8988T (cell line): ENCODE measurements around the gene FOSL2.
A peak's percentile ranks its signal among the peaks of the same experiment; 100 is the strongest.

ENCODE experiments used
- DNase-seq: peaks from one replicate; pipeline ENCODE4 v3.0.0; 2011

FOSL2 gene

DNA sequence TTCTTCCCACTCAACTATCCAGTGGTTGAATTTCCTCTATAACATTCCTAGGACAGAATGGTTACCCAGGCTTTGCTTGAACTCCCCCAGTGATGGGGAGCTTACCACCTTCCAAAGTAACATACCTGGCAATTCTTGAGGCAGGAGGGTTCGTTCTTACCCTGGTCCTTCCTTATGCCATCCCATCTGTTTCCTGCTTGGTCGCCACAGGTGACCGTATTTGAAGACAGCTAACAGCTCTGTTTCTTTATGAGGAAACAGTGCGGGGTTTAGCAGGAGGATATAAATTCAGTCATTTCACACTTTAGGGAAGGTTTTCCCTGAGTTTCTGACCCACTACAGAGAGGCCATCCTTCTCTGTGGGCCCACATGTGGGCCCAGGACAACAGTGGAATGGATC lies 42.6 kb downstream of the FOSL2 start:
- no peak for DNase-seq

DNA sequence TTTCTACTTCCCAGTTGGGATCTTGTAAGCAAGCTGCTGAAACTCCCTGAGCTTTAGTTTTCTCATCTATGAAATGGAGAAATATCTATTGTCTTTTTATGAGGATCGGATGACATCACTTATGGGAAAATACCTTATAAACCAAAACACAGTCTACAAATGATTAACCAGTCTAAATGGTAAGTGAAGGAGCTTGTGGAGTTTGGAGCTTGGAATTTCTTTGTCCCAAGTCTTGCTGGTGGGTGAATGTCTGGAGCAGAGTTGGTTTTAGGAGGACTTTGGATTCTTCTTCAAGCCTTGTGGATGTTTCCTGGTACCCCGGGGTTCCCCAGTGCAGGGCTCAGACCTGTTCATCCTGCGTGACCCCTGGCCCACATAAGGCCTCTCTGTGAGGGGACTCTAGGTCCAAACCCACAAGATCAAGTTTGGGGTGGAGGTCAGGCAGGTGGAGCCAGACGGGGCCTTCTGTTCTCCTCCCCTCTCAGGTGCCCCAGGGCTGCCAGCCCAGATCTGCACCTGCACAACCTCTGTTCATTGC lies 43.2 kb downstream of the FOSL2 start:
- no peak for DNase-seq

DNA sequence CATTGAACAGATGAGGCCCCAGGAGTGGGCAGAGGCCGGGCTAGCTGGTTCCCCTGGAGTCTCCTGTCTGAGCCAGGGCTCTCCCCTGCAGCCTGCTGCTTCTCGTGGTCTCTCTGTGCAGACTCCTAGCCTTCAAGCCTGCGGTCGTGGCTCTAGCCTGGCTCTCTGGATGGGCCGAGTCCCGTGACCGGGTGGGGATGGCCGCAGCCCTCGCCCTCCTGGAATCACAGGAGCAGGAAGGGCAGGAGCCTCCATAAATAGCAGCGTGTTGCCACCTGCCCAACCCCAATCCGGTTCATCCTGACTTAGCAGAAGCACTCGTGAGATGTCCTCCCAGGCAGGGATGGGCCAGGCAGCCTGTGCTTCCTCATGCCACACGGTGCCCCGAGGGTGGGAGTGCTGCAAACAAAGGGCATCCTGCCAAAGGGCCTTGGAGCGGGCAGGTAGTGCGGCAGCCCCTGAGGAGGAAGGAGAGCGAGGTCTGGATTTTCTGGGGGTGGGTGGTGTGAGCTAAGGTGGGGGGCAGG lies 43.9 kb downstream of the FOSL2 start:
- no peak for DNase-seq

DNA sequence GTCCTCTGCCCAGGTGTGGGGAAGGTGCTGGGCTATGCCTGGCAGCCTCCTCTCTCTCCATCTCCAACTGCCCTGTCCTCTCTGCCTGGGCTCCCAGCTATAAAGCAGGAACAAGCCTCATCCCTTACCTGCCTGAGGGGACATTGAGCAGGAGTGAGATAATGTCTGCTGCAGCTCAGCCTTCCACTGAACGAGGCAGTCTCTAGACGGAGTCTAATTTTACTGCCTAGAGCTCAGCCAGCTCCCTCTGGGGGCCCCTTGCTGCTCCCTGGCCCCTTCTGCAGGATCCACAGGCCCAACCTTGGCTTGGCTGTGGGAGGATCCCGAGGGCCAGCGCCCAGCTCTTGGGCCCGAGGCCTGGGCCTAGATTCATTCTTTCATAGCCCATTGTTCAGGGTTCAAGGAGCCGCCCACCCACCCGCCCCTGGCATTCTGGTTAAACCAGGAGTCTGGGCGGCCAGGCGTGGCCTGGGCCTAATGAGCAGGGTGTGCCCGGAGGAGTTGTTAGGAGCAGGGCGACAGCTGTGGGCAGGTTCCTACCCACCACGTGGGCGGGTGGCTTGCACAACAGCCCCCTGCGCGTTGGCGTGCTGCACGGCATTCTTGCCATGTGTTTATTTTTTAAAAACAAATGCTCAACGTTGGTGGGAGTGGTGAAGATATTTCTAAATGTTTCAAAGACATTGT lies 44.6 kb downstream of the FOSL2 start:
- DNase-seq, result no peak

DNA sequence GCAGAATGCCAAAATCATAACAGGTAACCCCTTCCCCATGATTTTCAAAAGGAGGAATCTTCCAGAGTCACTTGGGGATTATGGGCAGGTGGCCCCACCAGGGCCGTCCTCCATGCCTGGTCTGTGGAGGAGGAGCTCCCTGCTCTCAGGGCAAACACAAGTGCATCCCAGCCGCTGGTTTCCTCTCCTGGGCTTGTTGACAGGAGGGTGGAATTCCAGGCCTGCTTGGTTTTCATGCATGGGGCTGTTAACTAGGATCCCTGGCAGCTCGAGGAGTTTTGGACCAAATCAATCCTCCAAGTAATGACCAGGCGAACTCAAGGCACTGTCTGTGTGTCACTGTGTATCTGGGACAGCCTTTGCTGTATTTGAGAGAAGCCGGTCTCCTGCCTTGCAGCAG lies 45.3 kb downstream of the FOSL2 start:
- no peak for DNase-seq

DNA sequence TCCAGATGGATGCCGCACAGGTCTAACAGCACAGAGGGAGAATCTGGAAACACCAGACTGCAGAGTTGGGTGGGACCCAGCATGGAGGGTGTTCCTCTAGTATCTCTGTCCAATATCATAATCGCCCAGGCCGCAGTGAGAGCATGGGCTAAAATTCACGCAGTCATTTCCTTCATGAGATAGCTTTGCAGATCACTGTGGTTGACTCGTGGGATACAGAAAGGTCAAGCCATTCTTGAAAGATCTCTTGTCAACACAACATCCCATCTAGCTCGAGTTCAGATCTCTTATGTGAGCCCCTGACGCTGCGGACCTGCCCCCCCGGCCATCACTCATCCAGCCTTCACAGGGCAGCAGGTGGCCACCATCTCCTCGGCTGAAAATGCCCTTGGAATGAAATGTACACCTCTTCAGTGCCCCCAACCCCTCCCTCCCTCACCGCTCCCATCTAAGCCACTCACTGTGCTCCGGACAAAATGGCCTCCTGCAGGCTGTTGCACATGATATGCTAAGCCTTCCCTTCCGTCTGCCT lies 45.9 kb downstream of the FOSL2 start:
- no peak for DNase-seq

DNA sequence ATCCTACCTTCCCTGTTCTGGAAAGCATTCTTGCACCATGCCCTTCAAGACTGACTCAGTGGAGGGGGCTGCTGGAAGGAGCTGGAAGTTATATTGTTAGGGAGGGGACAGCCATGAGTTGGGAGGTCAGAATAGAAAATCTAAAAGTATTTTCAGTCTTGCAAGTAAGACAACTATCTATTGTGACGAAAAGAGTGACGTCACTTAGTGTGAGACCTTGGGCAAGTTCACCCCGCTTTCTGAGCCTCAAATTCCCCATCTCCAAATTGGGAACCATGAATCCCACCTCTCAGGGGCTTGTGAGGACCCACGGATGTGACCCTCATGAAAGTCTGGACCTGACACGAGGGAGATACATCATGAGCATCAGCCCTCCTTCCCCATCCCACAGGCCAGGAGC lies 46.5 kb downstream of the FOSL2 start:
- no peak for DNase-seq

DNA sequence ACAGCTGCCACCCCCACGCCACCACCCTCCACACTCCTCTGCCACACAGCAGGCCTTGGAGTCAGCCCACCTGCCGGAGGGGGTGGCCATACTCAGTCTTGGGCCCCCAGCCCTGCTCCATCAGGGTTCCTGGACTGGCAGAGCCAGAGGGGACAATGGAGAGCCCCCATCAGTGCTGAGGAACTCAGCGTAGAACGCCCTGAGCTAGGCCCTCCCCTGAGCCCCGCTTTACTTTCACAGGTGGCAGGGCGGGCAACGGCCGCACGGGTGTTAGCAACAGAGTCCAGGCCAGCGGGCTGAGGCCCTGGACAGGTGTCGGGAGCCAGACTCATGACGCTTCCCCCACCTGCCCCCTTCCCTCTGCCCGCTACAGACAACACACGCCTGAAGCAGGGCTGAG lies 47.1 kb downstream of the FOSL2 start:
- no peak for DNase-seq

DNA sequence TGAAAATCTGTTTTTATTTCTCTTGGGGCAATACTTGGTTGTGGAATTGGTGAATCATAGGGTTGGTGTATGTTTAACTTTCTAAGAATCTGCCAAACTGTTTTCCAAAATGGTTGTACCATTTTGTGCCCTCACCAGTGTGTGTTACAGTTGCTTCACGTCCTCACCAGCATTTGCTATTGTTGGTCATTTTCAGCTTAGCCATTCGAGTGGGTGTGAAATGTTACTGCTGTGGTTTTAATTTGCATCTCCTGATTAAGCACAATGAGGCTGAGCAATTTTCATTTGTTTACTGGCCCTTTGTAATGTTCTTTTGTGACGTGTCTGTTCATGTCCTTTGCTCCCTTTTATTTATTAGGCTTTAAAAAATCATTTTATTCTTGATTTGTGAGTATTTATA lies 49.7 kb downstream of the FOSL2 start:
- DNase-seq, result no peak

DNA sequence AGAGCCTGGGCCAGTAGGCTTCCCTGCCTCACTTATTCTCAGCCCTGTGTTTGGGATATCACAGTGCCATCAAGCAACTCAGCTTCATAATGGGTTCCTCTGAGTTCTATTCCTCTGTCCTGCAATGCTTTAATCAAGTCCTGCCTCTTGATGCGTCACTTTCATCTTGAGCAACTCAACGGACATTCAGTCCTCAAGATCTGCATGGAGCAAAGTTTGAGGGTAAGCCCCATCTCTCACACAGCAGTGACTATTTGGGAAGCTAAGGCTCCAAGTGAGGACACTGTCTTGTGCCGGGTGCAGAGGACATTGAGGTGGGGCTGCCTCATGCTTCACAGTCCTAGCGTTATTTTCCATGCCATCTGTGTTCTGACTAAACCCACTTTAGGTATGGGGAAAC lies 52.3 kb downstream of the FOSL2 start:
- no peak for DNase-seq

DNA sequence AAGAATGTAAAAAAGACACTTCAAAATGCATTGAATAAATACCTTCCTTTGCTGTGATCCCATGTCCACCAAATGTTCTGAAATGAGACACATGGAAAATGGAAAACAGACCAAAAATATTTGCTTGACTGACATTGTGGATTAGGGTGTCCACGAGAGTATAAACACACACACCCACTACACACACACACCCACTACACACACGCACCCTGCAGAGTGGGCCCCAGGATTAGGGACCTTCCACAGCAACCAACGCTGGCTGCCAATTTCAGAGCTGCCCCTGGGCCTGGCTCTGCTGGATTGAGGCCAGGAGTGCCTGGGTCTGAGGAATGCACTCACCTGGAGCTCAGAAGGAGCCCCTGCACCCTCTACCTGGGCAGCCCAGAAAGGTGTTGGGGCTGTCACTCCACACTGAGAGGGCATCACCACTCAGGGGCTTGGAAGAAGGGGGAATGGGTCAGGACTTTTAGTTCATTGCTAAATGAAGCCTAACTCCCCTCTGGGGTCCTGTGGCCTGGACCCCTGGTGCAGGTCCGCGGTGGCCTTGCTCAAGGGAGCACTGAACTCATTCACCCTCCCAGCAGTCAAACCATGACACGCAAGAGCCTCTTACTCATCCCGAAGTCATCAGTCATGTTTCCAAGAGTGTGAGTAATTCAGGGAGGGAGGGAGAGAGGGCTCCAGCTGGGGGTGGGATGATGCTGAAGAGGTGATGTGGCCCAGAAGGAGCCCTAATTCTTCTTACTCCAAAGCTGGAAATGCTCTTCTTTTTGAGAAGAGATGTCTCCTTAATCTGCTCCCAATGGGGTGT lies 53.0 kb downstream of the FOSL2 start:
- peak; percentile 63 for DNase-seq

DNA sequence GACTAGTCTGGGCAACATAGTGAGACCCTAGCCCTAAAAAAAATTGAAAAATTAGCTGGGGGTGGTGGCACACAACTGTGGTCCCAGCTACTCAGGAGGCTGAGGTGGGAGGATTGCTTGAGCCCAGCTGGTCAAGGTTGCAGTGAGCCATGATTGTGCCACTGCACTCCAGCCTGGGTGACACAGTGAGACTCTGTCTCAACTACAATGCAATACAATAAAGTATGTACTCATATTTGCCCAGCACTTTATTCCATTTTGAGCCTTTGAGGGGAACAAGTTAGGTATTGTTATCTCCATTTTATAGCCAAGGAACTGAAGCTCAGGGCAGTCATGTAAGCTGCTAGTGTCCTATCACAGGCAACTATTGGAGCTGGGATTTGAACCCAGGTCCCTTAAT lies 53.9 kb downstream of the FOSL2 start:
- no peak for DNase-seq

DNA sequence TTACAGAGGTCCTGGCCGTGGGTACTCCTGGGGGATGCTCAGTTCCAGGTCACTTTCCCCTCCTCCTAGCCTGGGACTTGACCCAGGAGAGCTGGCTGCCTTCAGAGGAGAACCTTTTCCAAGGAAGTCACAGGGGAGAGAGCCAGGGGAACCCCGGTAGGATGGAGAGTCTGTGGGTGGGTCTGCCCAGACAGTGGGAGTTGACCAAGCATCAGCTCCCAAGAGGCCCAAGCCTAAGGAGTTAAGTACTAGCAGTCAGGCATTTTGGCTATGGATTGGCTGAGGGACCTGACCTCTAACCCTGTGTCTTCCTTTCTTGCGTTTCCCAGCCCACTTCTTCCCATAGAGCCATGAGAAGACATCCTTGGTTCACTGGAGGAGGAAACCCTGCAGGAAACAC lies 54.4 kb downstream of the FOSL2 start:
- no peak for DNase-seq

DNA sequence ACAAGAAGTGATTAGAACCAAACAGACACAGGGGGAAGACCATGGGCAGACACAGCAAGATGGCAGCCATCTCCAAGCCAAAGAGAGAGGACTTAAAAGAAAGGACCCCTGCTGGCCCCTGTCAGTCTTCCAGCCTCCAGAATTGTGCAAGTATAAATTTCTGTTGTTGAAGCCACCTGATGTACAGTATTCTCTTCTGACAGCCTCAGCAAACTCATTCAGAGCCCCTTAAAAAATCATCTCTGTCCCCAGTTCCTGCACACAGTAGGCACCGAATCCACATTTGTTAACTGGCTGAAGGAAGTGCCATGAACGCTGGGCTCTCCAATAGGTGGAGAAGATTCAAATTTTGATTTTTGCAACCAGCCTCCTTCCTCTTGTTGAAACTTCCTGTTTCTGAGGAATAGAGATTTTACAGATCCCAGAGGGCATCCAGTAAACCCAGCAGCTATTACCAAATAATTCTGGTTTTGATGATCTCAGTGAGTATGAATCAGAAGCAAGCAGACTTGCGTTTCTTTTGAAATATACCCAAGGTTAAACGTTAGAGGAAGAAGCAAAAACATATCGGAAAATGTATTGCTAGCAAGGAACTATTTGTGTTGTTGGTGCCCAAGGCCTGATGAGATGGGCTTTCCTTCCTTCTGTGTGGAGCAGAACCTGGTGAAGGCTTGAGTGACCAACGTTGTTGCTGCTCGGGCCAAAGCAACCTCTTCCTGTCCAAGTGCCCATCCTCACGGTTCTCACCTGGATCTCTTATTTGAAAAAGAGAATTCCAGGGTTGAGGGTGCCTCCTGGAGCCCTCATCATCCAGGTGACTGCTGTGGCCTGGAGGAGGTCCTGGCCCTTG lies 55.5 kb downstream of the FOSL2 start:
- DNase-seq, result no peak

DNA sequence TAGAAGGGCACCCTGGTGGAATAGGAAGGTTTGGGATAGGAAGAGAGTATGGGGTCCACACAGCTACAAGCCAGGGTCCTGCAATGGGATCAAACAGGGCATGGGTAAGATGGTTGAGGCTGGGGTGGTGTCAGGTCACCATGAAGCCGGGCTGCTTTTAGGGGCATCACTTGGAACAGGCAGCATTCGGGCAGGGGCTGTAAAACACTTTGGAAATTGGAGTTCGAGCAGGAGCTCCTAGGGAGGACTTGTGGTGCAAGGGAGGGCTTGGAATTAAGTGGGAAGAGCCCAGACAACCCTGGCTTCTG lies 56.1 kb downstream of the FOSL2 start:
- no peak for DNase-seq

DNA sequence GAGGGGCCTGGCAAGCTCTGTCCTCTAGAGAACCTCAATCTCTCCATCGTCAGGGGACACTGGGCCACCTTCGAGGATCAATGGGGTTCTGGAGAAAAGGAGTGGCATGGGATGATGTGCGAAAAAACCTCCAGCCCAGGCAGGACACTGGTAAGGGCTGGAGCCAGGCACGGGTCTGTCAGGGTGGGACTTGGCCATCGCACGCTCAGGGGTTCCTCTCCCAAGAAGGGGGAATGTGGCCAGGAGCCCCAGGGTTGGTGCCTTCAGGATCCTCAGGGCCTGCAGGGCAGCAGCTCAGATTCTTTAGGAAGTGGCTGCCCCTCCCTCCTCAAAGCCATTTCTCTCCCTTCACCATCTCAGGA lies 56.4 kb downstream of the FOSL2 start:
- no peak for DNase-seq

DNA sequence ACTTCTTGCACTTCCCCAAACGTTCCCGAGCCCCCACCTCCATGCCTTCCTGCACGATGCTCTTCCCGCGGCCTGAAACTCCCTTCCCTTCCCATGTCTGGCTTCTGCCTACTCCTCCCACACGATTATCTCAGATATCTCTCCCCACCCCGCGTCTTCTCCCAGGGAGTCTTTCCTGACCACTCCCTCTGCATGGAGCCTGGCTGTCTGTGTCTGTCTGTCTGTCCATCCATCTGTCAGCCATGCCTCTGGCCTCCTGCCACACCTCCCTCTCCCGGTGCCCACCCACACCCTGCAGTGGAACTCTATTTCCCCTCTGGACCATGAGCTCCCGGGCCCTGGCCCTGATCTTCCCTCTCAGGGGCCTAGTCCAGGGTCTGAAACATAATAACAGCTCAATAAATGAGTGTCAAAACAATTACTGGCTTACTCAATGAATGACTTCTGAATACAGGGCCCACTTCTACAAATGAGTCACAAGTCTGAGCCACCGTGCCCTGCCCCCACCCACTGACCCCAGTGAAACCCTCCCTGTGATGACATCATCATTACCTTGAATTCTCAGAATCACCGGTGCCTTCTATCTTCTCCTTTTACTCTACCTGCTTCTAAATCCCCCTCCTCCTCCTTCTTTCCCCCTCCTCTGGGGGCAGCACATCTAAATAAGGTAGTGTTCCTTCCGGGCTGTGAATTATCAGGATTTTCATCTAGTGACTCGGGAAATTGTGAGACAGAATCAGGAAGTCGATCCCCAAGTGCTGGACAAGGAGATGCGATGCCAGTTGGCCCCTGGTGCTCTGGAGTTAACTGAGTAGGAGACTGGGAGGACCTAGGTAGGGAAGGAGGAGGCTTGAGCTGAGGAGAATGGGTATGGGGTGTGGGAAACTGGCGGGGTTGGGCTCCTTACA lies 57.1 kb downstream of the FOSL2 start:
- DNase-seq, result no peak

DNA sequence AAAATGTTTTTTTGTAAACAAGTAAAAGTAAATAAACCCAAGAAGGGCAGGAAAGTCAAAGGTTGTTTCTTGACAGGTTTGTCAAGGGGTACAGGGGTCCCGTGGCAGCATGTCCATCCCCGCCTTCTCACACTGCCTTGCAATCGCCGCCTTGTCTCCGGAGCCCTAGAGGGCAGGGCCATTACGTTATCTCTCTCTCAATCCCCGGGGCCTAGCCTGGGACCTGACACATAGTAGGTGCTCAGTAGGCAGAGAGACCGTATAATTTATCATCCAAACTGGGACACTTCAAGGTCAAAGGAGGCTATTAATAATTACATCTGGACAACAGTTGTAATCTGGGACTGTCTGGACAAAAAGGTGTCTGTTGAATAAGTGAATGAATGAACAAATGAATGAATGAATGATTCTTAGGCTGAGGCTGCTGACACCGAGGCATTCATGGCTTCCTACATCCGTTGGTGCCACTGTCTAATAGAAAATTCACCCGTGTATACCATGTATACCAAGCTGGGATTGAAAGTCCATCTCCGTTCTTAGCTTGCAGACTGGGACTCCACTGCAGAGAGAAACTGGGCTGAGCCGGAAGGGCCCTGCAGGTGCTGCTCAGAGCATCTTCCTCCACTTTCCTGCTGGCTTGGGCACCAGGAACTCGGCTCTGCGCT lies 58.4 kb downstream of the FOSL2 start:
- no peak for DNase-seq

DNA sequence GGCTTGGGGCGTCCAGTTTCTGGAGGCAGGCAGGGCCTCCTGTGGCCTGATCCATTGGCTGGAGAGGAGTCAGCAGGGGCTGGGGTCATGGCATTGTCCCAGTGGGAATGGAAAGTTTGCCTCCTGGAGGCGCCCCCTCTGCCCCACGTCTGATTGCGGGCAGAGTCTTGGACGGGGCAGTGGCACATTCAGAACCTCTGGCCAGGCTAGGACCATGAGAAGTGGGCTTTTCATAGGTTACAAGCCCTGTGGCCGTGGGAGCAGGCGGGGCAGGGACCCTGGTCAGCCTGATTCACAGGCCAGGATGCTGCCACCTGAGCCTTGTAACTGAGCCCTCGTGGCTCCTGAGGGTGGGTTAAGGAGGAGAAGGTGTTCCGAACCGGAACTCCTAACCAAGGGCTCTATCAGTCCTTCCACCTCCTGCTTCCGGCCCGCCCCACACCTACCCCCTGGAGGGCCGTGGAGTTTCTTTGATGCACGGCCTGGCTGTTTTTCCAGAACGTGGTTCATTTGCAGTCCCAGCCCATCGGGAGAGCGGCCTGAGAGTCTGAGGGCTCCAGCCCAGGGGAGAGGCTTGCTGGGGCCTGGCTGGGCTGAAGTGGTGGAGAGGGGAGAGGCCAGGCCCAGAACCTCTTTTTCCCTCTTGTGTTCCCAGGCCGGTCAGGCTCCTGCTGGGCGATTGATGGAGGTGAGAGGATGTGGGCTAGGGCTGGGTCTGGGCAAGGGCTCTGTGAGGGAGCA lies 59.3 kb downstream of the FOSL2 start:
- no peak for DNase-seq

DNA sequence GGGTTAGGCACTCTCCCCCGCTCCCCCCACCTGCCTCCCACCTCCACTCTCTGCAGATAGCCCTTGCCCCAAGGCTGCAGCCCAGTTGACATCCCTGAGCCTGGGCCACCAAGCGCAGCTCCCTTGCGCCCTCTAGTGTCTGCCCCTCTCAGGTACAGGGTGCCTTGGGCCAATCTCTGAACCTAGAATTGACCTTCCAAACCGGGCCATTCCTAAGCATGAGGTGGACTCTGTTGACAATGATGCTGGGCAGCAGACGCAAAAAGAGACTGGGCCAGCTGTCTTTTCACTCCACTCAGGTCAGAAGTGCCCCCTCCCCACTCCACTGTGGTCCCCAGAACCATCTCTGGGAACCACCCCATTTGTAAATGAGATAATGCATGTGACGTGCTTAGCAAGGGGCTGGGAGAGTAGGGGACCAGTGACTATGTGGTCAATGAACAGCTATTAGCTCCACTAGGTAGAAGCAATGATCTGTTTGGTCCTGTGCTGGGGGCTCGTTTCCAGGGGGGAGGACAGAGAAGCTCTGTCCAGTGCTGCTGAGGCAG lies 60.0 kb downstream of the FOSL2 start:
- peak; percentile 67 for DNase-seq

DNA sequence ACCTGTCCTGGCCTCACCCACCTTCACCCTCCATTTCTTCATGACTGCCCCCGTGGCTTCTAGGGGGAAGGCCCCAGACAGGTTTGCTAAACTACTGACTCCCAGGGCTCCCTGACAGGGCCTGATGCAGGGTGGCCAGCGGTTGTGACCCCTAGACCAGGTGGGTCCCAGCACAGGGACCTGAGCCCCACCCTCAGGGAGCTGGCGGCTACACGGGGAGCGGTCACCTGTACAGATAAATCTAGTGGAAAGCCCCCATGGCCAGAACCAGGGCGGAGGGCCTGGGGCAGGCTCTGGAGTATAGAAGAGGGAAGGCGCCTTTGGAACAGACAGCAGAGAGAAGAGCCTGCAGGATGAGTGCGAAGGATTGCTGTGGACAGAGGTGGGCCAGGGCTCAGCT lies 60.7 kb downstream of the FOSL2 start:
- DNase-seq, result no peak
